Adrenal gland (tissue), 5 donors: ENCODE results near the gene STC2.

ENCODE experiments used
- POLR2A ChIP-seq, 2 donors: fragments of 450-650 bp; IDR thresholded peaks; one replicate each; pipeline ENCODE4 v1.6.1; 2017; ENCODE audit warnings: antibody characterized with exemption in 2 of 2, mild to moderate bottlenecking in 2 of 2, moderate library complexity in 1 of 2
- TF ChIP-seq, protein P1 (sequence below), 6 experiments: fragments of 450-650 bp in 4 of 6; fragments of 200-600 bp in 2 of 6; sonication (generic) in 1 of 6; IDR thresholded peaks; 1 replicate in 5 of 6; 2 replicates in 1 of 6; pipeline versions ENCODE4 v1.5.1 to v1.8.0; 2016 to 2021; ENCODE audit warnings: antibody characterized with exemption in 6 of 6, mild to moderate bottlenecking in 2 of 6, moderate library complexity in 1 of 6
- donor health status: DM: no; HTN: no; CAD: no.

DNA sequence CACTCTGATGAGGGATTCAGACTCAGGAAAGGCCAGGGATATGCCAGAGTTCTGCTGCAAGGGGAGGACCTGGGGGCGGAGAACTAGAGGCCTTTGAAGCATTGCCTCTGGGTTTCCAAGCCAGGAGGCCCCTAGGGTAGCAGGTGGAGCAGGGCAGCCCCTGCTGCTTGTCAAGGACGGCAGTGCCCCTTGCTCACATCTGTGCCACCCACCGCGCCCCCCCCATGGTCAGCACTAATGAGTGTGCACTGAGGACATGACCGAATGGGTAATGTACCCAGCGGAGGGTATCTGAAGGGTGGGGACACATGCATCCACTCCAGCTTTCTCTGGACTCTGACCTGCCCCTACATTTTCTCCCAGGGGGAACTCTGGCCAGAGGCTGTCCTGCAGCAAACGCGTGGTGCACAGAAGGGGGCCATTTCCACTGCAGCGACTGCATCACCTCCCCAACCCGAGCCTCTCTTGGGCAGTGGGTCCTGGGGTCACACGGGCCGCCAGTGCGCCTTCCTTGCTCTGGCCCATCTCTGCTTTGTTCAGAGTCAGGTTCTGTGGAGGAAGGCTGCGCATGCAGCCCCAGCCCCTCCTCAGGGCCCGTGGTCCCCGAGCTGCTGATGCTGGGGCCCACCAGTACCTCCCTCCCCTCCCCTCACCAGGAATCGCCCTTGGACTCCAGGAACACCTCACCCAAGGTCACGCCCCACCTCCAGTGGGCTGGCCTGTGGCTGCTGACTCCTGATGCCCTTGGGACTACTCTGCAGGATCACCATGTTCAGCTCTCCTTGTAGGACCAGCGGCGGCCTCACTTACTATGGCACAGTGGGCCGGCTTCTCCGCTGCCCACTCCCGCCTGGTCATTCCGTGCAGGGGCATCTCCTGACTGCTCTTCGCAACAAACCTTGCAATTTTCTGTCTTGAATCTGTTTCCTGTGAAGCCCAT lies 31.2 kb downstream of the STC2 start:
- TF ChIP-seq, protein P1, sequence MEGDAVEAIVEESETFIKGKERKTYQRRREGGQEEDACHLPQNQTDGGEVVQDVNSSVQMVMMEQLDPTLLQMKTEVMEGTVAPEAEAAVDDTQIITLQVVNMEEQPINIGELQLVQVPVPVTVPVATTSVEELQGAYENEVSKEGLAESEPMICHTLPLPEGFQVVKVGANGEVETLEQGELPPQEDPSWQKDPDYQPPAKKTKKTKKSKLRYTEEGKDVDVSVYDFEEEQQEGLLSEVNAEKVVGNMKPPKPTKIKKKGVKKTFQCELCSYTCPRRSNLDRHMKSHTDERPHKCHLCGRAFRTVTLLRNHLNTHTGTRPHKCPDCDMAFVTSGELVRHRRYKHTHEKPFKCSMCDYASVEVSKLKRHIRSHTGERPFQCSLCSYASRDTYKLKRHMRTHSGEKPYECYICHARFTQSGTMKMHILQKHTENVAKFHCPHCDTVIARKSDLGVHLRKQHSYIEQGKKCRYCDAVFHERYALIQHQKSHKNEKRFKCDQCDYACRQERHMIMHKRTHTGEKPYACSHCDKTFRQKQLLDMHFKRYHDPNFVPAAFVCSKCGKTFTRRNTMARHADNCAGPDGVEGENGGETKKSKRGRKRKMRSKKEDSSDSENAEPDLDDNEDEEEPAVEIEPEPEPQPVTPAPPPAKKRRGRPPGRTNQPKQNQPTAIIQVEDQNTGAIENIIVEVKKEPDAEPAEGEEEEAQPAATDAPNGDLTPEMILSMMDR (IDR thresholded peaks at IDR 0.05) = no peak
- TF ChIP-seq POLR2A (IDR thresholded peaks at IDR 0.05) = no peak
